Stomach (tissue), 9 donors: ENCODE data around the gene POLR2L. TPM values are rescaled to one million over a fixed set of nuclear protein-coding genes. Genes with fewer than 3 reads are reported as not detected.

ENCODE experiments used
- DNase-seq, 2 donors: peaks; one replicate each; pipeline versions ENCODE4 v3.0.0 to v3.0.0-alpha.2; 2013 to 2019
- H3K27ac ChIP-seq, 5 donors: fragments of 200-600 bp in 4 of 5; sonication (generic) in 4 of 5; one replicate each; pipeline ENCODE4 v1.5.1; 2013 to 2019; ENCODE audit warnings: mild to moderate bottlenecking in 1 of 5, moderate library complexity in 1 of 5
- H3K27me3 ChIP-seq, 3 donors: fragments of 200-600 bp; sonication (generic); one replicate each; pipeline ENCODE4 v1.5.1; 2017 to 2019; ENCODE audit warnings: mixed run types in 1 of 3
- H3K36me3 ChIP-seq, 4 donors: fragments of 200-600 bp; sonication (generic); 1 replicate in 3 of 4; 2 replicates in 1 of 4; pipeline ENCODE4 v1.5.1; 2016 to 2019
- H3K4me1 ChIP-seq, 4 donors: fragments of 200-600 bp; sonication (generic); one replicate each; pipeline ENCODE4 v1.5.1; 2016 to 2019
- H3K4me3 ChIP-seq, 4 donors: fragments of 200-600 bp; sonication (generic) in 3 of 4; one replicate each; pipeline ENCODE4 v1.5.1; 2016 to 2019; ENCODE audit warnings: mild to moderate bottlenecking in 1 of 4
- H3K9me3 ChIP-seq, 4 donors: fragments of 200-600 bp; sonication (generic); one replicate each; pipeline ENCODE4 v1.5.1; 2016 to 2019
- CTCF ChIP-seq, 7 experiments: fragments of 450-650 bp in 4 of 7; fragments of 200-600 bp in 3 of 7; sonication (generic) in 3 of 7; IDR thresholded peaks; one replicate each; pipeline ENCODE4 v1.5.1; 2016 to 2019; ENCODE audit warnings: antibody characterized with exemption in 7 of 7, control low read depth in 2 of 7, mild to moderate bottlenecking in 1 of 7
- EP300 ChIP-seq: sonication (generic); formaldehyde crosslinking; IDR thresholded peaks from one replicate; pipeline ENCODE4 v1.6.1; 2017; ENCODE audit warnings: antibody characterized with exemption
- POLR2A ChIP-seq, 4 donors: fragments of 450-650 bp; IDR thresholded peaks; one replicate each; pipeline ENCODE4 v1.6.1; 2016; ENCODE audit warnings: antibody characterized with exemption in 4 of 4, control low read depth in 2 of 4, mild to moderate bottlenecking in 1 of 4, moderate library complexity in 1 of 4
- POLR2AphosphoS5 ChIP-seq, 3 donors: sonication (generic); formaldehyde crosslinking; IDR thresholded peaks; one replicate each; pipeline ENCODE4 v1.6.1; 2016; ENCODE audit warnings: antibody characterized with exemption in 3 of 3
- WGBS, 5 donors: extraction: QIAGEN DNeasy Blood & Tissue Kit in 3 of 5; methylation state at CpG; one replicate each; pipeline versions ENCODE4 v1.1.5 to v1.1.7; 2013 to 2018; 5-methylcytosine and 5-hydroxymethylcytosine counted together
- intact Hi-C: fragments of 100-400 bp; cut with DNase I; formaldehyde crosslinking; loops from one replicate; pipeline ENCODE4 v1.15.1; 2023; ENCODE audit warnings: low total_unique reads
- polyA plus RNA-seq, 3 donors: library from polyadenylated mRNA; stranded (reverse); fragments of 200-250 nt; gene quantifications; one replicate each; pipeline ENCODE4 v1.2.3, GENCODE V29; 2013
- total RNA-seq, 5 donors: library from RNA; depleted of rRNA; stranded (reverse); fragments of >200 nt; gene quantifications; one replicate each; pipeline versions ENCODE4 v1.1.0 to v1.2.3, GENCODE V29; 2014 to 2016
- donor health status: healthy with polysubstance abuse.
- donor health status: Bipolar disorder and iron deficiency.
- donor health status: healthy.

The POLR2L gene
- total and polyA plus RNA-seq, 8 donors = 13.8 to 407 (median 110) TPM

- Histone ChIP-seq H3K27me3 (no peaks in the 10 kb centered on the region), H3K4me3 (no peak overlapping the region), H3K4me1 (no peaks in the 10 kb centered on the region), H3K27ac (no peak overlapping the region), H3K9me3 (no peaks in the 10 kb centered on the region), H3K36me3 (peaks cover 13 to 95% (median 78%) of the 10 kb centered on the region in 4 donors)
- no peak for DNase-seq
- TF ChIP-seq POLR2AphosphoS5 (IDR thresholded peaks at IDR 0.05) = no peak
- no peak for TF ChIP-seq CTCF (IDR thresholded peaks at IDR 0.05)
- no peak for TF ChIP-seq EP300
- TF ChIP-seq POLR2A (IDR thresholded peaks at IDR 0.05) = no peak
- intact Hi-C loops = no loop called here
- WGBS, 5 donors = 82 to 90% (median 88%) methylated on average over 12 to 16 of the region's 16 CpGs
Measured at GRCh38 chr11:884578-885070, 42.3 kb upstream of the POLR2L start.

GRCh38 chr11:883527-883926 is 41.2 kb upstream of the POLR2L start:
- Histone ChIP-seq H3K9me3 (no peaks in the 10 kb centered on the region), H3K27me3 (no peaks in the 10 kb centered on the region), H3K27ac (no peak overlapping the region), H3K4me3 (no peak overlapping the region), H3K36me3 (peaks cover 13 to 96% (median 85%) of the 10 kb centered on the region in 4 donors), H3K4me1 (no peaks in the 10 kb centered on the region)
- intact Hi-C loops = no loop called here
- TF ChIP-seq POLR2A (IDR thresholded peaks at IDR 0.05) = no peak
- no peak for TF ChIP-seq EP300
- TF ChIP-seq CTCF (IDR thresholded peaks at IDR 0.05) = no peak
- no peak for TF ChIP-seq POLR2AphosphoS5 (IDR thresholded peaks at IDR 0.05)
- 47 to 94% (median 87%) methylated on average over 2 to 10 of the region's 10 CpGs for WGBS, 5 donors
- DNase-seq = no peak

GRCh38 chr11:882596-882995 is 40.3 kb upstream of the POLR2L start:
- H3K36me3 ChIP-seq = peaks cover 13 to 96% (median 80%) of the 10 kb centered on the region in 4 donors
- WGBS, 5 donors = 88 to 90% (median 90%) methylated on average over 10 to 14 of the region's 14 CpGs

GRCh38 chr11:880447-880846 is 38.1 kb upstream of the POLR2L start:
- H3K27me3 ChIP-seq = no peaks in the 10 kb centered on the region
- H3K36me3 ChIP-seq = peaks cover 9 to 84% (median 67%) of the 10 kb centered on the region in 4 donors
- H3K27ac ChIP-seq = no peak overlapping the region
- DNase-seq = no peak
- no peaks in the 10 kb centered on the region for H3K4me1 ChIP-seq
- intact Hi-C loops = no loop called here
- no peaks in the 10 kb centered on the region for H3K9me3 ChIP-seq
- 80 to 90% (median 85%) methylated on average over 10 to 14 of the region's 14 CpGs for WGBS, 5 donors
- H3K4me3 ChIP-seq = no peak overlapping the region
- TF ChIP-seq POLR2A (IDR thresholded peaks at IDR 0.05) = no peak
- TF ChIP-seq EP300 = no peak
- TF ChIP-seq CTCF (IDR thresholded peaks at IDR 0.05) = no peak
- no peak for TF ChIP-seq POLR2AphosphoS5 (IDR thresholded peaks at IDR 0.05)

More at GRCh38 chr11:882596-882995, 40.3 kb upstream of the POLR2L start:
- intact Hi-C loops = no loop called here
- no peaks in the 10 kb centered on the region for H3K27me3 ChIP-seq
- DNase-seq = no peak
- TF ChIP-seq POLR2A (IDR thresholded peaks at IDR 0.05) = no peak
- no peak for TF ChIP-seq CTCF (IDR thresholded peaks at IDR 0.05)
- TF ChIP-seq POLR2AphosphoS5 (IDR thresholded peaks at IDR 0.05) = no peak
- TF ChIP-seq EP300 = no peak
- H3K27ac ChIP-seq = no peak overlapping the region
- H3K4me3 ChIP-seq = no peak overlapping the region
- H3K4me1 ChIP-seq = no peaks in the 10 kb centered on the region
- no peaks in the 10 kb centered on the region for H3K9me3 ChIP-seq
